GM04503 (cell line): ENCODE results near the gene FRMD4B.
A peak's percentile ranks its signal among the peaks of the same experiment; 100 is the strongest.
"Not testable (repeated sequence)": the region's sequence is repeated elsewhere in the genome, so short reads cannot be mapped to it uniquely, and the experiment has no call there.

Experiments used
- DNase-seq: peaks from one replicate; pipeline ENCODE4 v3.0.0-alpha.2; 2012; ENCODE audit warnings: low read depth

FRMD4B gene

GRCh38 chr3:69240651-69241568 is 145.0 kb downstream of the FRMD4B start:
- DNase-seq: no peak

- DNase-seq: no peak
Measured at GRCh38 chr3:69239063-69239462, 146.8 kb downstream of the FRMD4B start.

- DNase-seq: no peak
Measured at GRCh38 chr3:69236812-69237707, 148.8 kb downstream of the FRMD4B start.

GRCh38 chr3:69235882-69236281 is 150.0 kb downstream of the FRMD4B start:
- DNase-seq: no peak

- DNase-seq: not testable (repeated sequence)
Measured at GRCh38 chr3:69235227-69235626, 150.7 kb downstream of the FRMD4B start.

GRCh38 chr3:69232482-69232881 is 153.4 kb downstream of the FRMD4B start:
- no peak for DNase-seq

- DNase-seq: no peak
Measured at GRCh38 chr3:69231929-69232440, 153.9 kb downstream of the FRMD4B start.

- DNase-seq: no peak
Measured at GRCh38 chr3:69226071-69226470, 159.8 kb downstream of the FRMD4B start.

GRCh38 chr3:69219101-69219708 is 166.7 kb downstream of the FRMD4B start:
- no peak for DNase-seq

- no peak for DNase-seq
Measured at GRCh38 chr3:69218079-69218478, 167.8 kb downstream of the FRMD4B start.

- no peak for DNase-seq
Measured at GRCh38 chr3:69216981-69217380, 168.9 kb downstream of the FRMD4B start.

GRCh38 chr3:69214241-69214640 is 171.6 kb downstream of the FRMD4B start:
- DNase-seq: no peak

GRCh38 chr3:69212411-69213160 is 173.3 kb downstream of the FRMD4B start:
- peak; percentile 11 for DNase-seq

GRCh38 chr3:69210068-69210730 is 175.7 kb downstream of the FRMD4B start:
- DNase-seq: no peak

GRCh38 chr3:69209413-69209812 is 176.5 kb downstream of the FRMD4B start:
- DNase-seq: no peak

- no peak for DNase-seq
Measured at GRCh38 chr3:69207031-69207430, 178.9 kb downstream of the FRMD4B start.

GRCh38 chr3:69205385-69205784 is 180.5 kb downstream of the FRMD4B start:
- DNase-seq: no peak

- DNase-seq: no peak
Measured at GRCh38 chr3:69204315-69204957, 181.5 kb downstream of the FRMD4B start.

GRCh38 chr3:69203631-69204314 is 182.1 kb downstream of the FRMD4B start:
- DNase-seq: no peak

GRCh38 chr3:69201658-69202057 is 184.2 kb downstream of the FRMD4B start:
- DNase-seq: no peak
